Mesenchymal stem cell (in vitro differentiated cells and primary cell): ENCODE results near the gene CAPN1. TPM values are rescaled to one million over a fixed set of nuclear protein-coding genes. Genes with fewer than 3 reads are reported as not detected.
A peak's percentile ranks its signal among the peaks of the same experiment; 100 is the strongest.

Experiments used
- DNase-seq: peaks from one replicate; pipeline ENCODE4 v3.0.0-alpha.2; 2013
- H2AFZ ChIP-seq: one replicate; pipeline ENCODE4 v1.6.1; 2013; ENCODE audit warnings: low read depth, mild to moderate bottlenecking, control low read depth, inconsistent platforms, low read length, moderate library complexity
- H2AK5ac ChIP-seq: 2 replicates; pipeline ENCODE4 v1.6.1; 2013; ENCODE audit warnings: low read length, moderate library complexity, mild to moderate bottlenecking, inconsistent platforms; ENCODE audit not compliant: severe bottlenecking
- H2BK120ac ChIP-seq: one replicate; pipeline ENCODE4 v1.6.1; 2013; ENCODE audit warnings: low read depth, mild to moderate bottlenecking, inconsistent platforms, low read length, moderate library complexity
- H2BK12ac ChIP-seq, 2 experiments: one replicate each; pipeline ENCODE4 v1.6.1; 2013; ENCODE audit warnings: inconsistent platforms in 2 of 2, low read length in 2 of 2, mild to moderate bottlenecking in 2 of 2, moderate library complexity in 2 of 2, control low read depth in 1 of 2
- H2BK15ac ChIP-seq: one replicate; pipeline ENCODE4 v1.6.1; 2013; ENCODE audit warnings: mild to moderate bottlenecking, low read depth, inconsistent platforms; ENCODE audit not compliant: poor library complexity, severe bottlenecking
- H2BK5ac ChIP-seq: 2 replicates; pipeline ENCODE4 v1.6.1; 2013; ENCODE audit warnings: low read depth, mild to moderate bottlenecking, low read length, control low read depth, inconsistent platforms; ENCODE audit not compliant: poor library complexity, severe bottlenecking
- H3K14ac ChIP-seq, 2 experiments: one replicate each; pipeline ENCODE4 v1.6.1; 2013; ENCODE audit warnings: inconsistent platforms in 2 of 2, low read length in 2 of 2, control low read depth in 1 of 2, mild to moderate bottlenecking in 1 of 2, moderate library complexity in 1 of 2
- H3K18ac ChIP-seq, 2 experiments: one replicate each; pipeline ENCODE4 v1.6.1; 2013; ENCODE audit warnings: inconsistent platforms in 2 of 2, low read length in 2 of 2, control low read depth in 1 of 2, low read depth in 1 of 2, mild to moderate bottlenecking in 1 of 2
- H3K23ac ChIP-seq, 2 experiments: one replicate each; pipeline ENCODE4 v1.6.1; 2013; ENCODE audit warnings: inconsistent platforms in 2 of 2, low read length in 2 of 2, mild to moderate bottlenecking in 2 of 2, moderate library complexity in 2 of 2, control low read depth in 1 of 2
- H3K27ac ChIP-seq: 2 replicates; pipeline ENCODE4 v1.5.1; 2013; ENCODE audit warnings: mild to moderate bottlenecking, moderate library complexity, low read length, control low read depth, inconsistent platforms; ENCODE audit not compliant: poor library complexity, severe bottlenecking
- H3K27me3 ChIP-seq, 2 experiments: 2 replicates each; pipeline versions ENCODE4 v1.6.1 to v1.7.0; 2013; ENCODE audit warnings: low read length in 2 of 2, mild to moderate bottlenecking in 2 of 2, moderate library complexity in 2 of 2, control low read depth in 1 of 2, inconsistent platforms in 1 of 2; ENCODE audit not compliant: control insufficient read depth in 1 of 2, insufficient read depth in 1 of 2
- H3K36me3 ChIP-seq, 2 experiments: 2 replicates each; pipeline versions ENCODE4 v1.6.1 to v1.7.0; 2013; ENCODE audit warnings: low read length in 2 of 2, control low read depth in 1 of 2, inconsistent platforms in 1 of 2, low read depth in 1 of 2, mild to moderate bottlenecking in 1 of 2; ENCODE audit not compliant: insufficient read depth in 2 of 2, control insufficient read depth in 1 of 2
- H3K4ac ChIP-seq, 2 experiments: one replicate each; pipeline ENCODE4 v1.6.1; 2013; ENCODE audit warnings: inconsistent platforms in 2 of 2, low read length in 2 of 2, mild to moderate bottlenecking in 2 of 2, moderate library complexity in 2 of 2, control low read depth in 1 of 2, low read depth in 1 of 2
- H3K4me1 ChIP-seq: 2 replicates; pipeline ENCODE4 v1.6.1; 2013; ENCODE audit warnings: low read depth, low read length, control low read depth; ENCODE audit not compliant: control insufficient read depth, insufficient read depth
- H3K4me2 ChIP-seq: 2 replicates; pipeline ENCODE4 v1.6.1; 2013; ENCODE audit warnings: low read length, mild to moderate bottlenecking, inconsistent platforms; ENCODE audit not compliant: poor library complexity, severe bottlenecking
- H3K4me3 ChIP-seq, 2 experiments: 2 replicates each; pipeline versions ENCODE4 v1.5.1 to v1.7.0; 2013; ENCODE audit warnings: low read length in 2 of 2, mild to moderate bottlenecking in 2 of 2, control low read depth in 1 of 2, low read depth in 1 of 2; ENCODE audit not compliant: insufficient read depth in 1 of 2
- H3K79me1 ChIP-seq: replicated peaks from 2 replicates; pipeline ENCODE4 v1.6.1; 2013; ENCODE audit warnings: mild to moderate bottlenecking, control low read depth, low read length, inconsistent platforms; ENCODE audit not compliant: poor library complexity, severe bottlenecking
- H3K9ac ChIP-seq: 2 replicates; pipeline ENCODE4 v1.7.0; 2013; ENCODE audit warnings: mild to moderate bottlenecking, low read length, moderate library complexity
- H3K9me3 ChIP-seq: 2 replicates; pipeline ENCODE4 v1.7.0; 2013; ENCODE audit warnings: mild to moderate bottlenecking, low read length; ENCODE audit not compliant: control insufficient read depth
- H4K8ac ChIP-seq: one replicate; pipeline ENCODE4 v1.6.1; 2013; ENCODE audit warnings: inconsistent platforms, mild to moderate bottlenecking, low read length, moderate library complexity
- H4K91ac ChIP-seq: one replicate; pipeline ENCODE4 v1.6.1; 2013; ENCODE audit warnings: mild to moderate bottlenecking, low read length, inconsistent platforms
- WGBS: methylation state at CpG from one replicate; pipeline ENCODE4 v1.1.7; 2013; ENCODE audit warnings: mixed read lengths; 5-methylcytosine and 5-hydroxymethylcytosine counted together
- small RNA-seq: library from polyadenylated mRNA; stranded (forward); fragments of <200 nt; extraction: miRNeasy Mini kit (QIAGEN cat#:217004); gene quantifications from one replicate; pipeline ENCODE3, GENCODE V24; 2013; ENCODE audit warnings: low read depth

CAPN1 gene

DNA sequence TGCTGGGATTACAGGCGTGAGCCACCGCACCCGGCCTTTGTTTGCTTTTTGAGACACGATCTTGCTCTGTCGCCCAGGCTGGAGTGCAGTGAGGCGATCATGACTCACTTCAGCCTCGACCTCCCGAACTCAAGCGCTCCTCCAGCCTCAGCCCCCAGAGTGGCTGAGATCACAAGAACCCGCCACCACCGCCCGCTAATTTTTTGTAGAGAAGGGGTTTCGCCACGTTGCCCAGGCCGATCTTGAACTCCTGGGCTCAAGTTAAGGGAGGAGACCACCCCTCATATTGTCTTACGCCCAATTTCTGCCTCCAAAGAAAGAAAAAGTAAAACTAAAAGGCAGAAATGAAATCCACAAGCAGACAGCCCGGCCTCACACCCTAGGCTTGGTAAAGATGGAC lies 78.6 kb downstream of the CAPN1 start:
- no peak overlapping the region for H3K27ac ChIP-seq

DNA sequence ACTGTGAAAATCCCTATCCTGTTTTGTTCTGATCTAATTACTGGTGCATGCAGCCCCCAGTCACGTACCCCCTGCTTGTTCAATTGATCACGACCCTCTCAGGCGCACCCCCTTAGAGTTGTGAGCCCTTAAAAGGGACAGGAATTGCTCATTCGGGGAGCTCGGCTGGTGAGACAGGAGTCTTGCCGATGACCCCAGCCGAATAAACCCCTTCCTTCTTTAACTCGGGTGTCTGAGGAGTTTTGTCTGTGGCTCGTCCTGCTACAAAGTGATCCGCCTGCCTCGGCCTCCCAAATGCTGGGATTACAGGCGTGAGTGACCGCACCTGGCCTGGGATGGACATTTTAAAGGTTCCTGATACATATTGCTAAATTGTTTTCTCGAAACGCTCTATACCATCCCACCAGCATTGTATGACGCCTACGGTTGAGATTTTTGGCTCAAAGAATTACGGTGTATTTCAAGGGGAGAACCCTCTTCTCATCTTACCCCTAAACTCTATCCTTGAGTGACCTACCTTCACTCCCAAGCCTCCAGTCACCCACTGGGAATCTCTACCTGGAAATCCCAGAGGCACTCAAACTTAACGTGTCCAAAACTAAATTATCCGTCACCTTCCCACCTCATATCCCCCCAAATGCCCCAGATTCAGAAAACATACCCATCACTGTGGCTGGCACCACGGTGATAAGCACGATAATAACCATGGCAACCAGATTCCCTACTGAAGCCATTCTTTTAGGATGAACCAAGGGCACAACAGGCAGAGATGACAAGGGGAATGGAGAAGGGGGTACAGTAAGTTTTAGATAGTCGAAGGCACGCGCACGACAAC lies 79.2 kb downstream of the CAPN1 start:
- Histone ChIP-seq H3K27ac (peak overlapping the region; percentile 56), H3K9me3 (no peaks in the 10 kb centered on the region), H3K14ac (peak overlapping the region in 1 of 2 experiments; percentile 99), H2BK5ac (no peak overlapping the region), H3K79me1 (peaks cover 21% of the 10 kb centered on the region), H2BK12ac (no peak overlapping the region), H2BK15ac (no peak overlapping the region), H3K4me2 (peak overlapping the region; percentile 92), H3K36me3 (no peaks in the 10 kb centered on the region), H3K4ac (peak overlapping the region; percentile 16 to 100), H4K8ac (peak overlapping the region; percentile 55), H2AK5ac (peak overlapping the region; percentile 30), H3K9ac (peak overlapping the region; percentile 99), H3K18ac (peak overlapping the region; percentile 87 to 97), H3K4me1 (peaks cover 4% of the 10 kb centered on the region), H3K23ac (no peak overlapping the region), H3K27me3 (no peaks in the 10 kb centered on the region), H2AFZ (peak overlapping the region; percentile 98), H3K4me3 (peak overlapping the region; percentile 73 to 91), H4K91ac (peak overlapping the region; percentile 16), H2BK120ac (no peak overlapping the region)
- DNase-seq: no peak
- WGBS: 74% methylated on average over 24 of the region's 26 CpGs

More for the DNA sequence above, 78.6 kb downstream of the CAPN1 start:
- Histone ChIP-seq H2BK120ac (no peak overlapping the region), H2AK5ac (no peak overlapping the region), H3K9me3 (no peaks in the 10 kb centered on the region), H4K91ac (no peak overlapping the region), H2BK12ac (no peak overlapping the region), H2AFZ (no peak overlapping the region), H2BK5ac (no peak overlapping the region), H3K18ac (no peak overlapping the region), H3K23ac (no peak overlapping the region), H3K4ac (no peak overlapping the region), H3K27me3 (no peaks in the 10 kb centered on the region), H3K4me3 (no peak overlapping the region), H3K36me3 (no peaks in the 10 kb centered on the region), H2BK15ac (no peak overlapping the region), H4K8ac (no peak overlapping the region), H3K9ac (no peak overlapping the region), H3K4me2 (no peak overlapping the region), H3K14ac (no peak overlapping the region), H3K4me1 (peaks cover 4% of the 10 kb centered on the region), H3K79me1 (peaks cover 15% of the 10 kb centered on the region)
- 94% methylated on average over 15 of the region's 17 CpGs for WGBS
- no peak for DNase-seq

Small RNA genes within 50 kb of the gene (small RNA-seq; reads per million reads assigned to genes)
- gene HIGD1AP10 (not detected), gene PDCL2P2 (not detected), gene RNU2-23P (not detected)
